RWPE2 (cell line): ENCODE results near the gene MESD.

Experiments used
- ATAC-seq: fragments of 200-7000 bp; cut with Tn5 transposase; 3 replicates; pipeline ENCODE4 v1.9.1; 2021; ENCODE audit warnings: low read depth
- DNase-seq: peaks from one replicate; pipeline ENCODE4 v3.0.0-alpha.2; 2020; ENCODE audit warnings: low spot score
- H3K27ac ChIP-seq: fragments of 450-650 bp; 2 replicates; pipeline ENCODE4 v1.5.1; 2017; ENCODE audit warnings: mild to moderate bottlenecking; ENCODE audit not compliant: poor library complexity, severe bottlenecking
- H3K27me3 ChIP-seq: fragments of 250-450 bp; sonication (Bioruptor Pico); 2 replicates; pipeline ENCODE4 v1.5.1; 2021; ENCODE audit warnings: mild to moderate bottlenecking, moderate library complexity; ENCODE audit not compliant: insufficient read depth, poor library complexity, severe bottlenecking
- H3K36me3 ChIP-seq: fragments of 250-450 bp; sonication (Bioruptor Pico); 2 replicates; pipeline ENCODE4 v1.5.1; 2020; ENCODE audit warnings: low read depth, mild to moderate bottlenecking, moderate library complexity
- H3K4me1 ChIP-seq: fragments of 250-450 bp; sonication (Bioruptor Pico); 2 replicates; pipeline ENCODE4 v1.5.1; 2021; ENCODE audit warnings: mild to moderate bottlenecking, moderate library complexity; ENCODE audit not compliant: insufficient read depth, poor library complexity, severe bottlenecking
- H3K4me3 ChIP-seq: fragments of 250-450 bp; sonication (Bioruptor Pico); 2 replicates; pipeline ENCODE4 v1.5.1; 2021; ENCODE audit warnings: mild to moderate bottlenecking, moderate library complexity; ENCODE audit not compliant: severe bottlenecking
- H3K9me3 ChIP-seq: fragments of 250-450 bp; sonication (Bioruptor Pico); 2 replicates; pipeline ENCODE4 v1.5.1; 2021; ENCODE audit warnings: mild to moderate bottlenecking, moderate library complexity; ENCODE audit not compliant: severe bottlenecking
- TF ChIP-seq, protein P1 (sequence below): fragments of 450-650 bp; IDR thresholded peaks from one replicate; pipeline ENCODE4 v1.5.1; 2017; ENCODE audit warnings: mild to moderate bottlenecking, moderate library complexity; ENCODE audit not compliant: poor library complexity, severe bottlenecking

Gene MESD

DNA sequence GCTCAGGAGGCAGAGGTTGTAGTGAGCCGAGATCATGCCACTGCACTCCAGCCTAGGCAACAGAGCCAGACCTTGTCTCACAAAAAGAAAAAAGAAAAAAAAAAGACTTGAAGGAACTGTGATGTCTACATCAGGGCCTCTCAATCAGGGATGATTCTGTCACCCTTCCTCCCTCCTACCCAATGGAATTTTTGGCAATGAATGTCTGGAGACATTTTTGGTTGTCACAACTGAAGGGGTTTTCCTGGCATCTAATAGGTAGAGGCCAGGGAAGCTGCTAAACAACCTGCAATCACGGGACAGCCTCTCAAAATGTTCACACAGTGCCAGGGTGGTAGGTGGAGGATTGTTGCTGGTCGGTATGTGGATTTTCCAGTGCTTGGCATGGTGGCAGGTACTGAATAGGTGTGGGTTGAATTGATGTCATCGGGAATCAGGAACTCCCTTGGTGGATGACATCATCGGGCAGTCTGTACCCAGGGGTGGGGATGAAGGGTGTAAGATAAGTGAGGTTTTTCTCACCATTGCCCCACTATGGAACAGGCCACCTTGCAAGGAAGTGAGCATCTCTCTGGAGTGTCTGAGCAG lies 71.3 kb downstream of the MESD start:
- DNase-seq (no peak), ATAC-seq (no peak)
- H3K4me1 ChIP-seq, result peaks cover 5% of the 10 kb centered on the region
- H3K4me3 ChIP-seq, result no peak overlapping the region
- H3K27ac ChIP-seq, result no peak overlapping the region
- no peaks in the 10 kb centered on the region for H3K27me3 ChIP-seq
- TF ChIP-seq, protein P1, sequence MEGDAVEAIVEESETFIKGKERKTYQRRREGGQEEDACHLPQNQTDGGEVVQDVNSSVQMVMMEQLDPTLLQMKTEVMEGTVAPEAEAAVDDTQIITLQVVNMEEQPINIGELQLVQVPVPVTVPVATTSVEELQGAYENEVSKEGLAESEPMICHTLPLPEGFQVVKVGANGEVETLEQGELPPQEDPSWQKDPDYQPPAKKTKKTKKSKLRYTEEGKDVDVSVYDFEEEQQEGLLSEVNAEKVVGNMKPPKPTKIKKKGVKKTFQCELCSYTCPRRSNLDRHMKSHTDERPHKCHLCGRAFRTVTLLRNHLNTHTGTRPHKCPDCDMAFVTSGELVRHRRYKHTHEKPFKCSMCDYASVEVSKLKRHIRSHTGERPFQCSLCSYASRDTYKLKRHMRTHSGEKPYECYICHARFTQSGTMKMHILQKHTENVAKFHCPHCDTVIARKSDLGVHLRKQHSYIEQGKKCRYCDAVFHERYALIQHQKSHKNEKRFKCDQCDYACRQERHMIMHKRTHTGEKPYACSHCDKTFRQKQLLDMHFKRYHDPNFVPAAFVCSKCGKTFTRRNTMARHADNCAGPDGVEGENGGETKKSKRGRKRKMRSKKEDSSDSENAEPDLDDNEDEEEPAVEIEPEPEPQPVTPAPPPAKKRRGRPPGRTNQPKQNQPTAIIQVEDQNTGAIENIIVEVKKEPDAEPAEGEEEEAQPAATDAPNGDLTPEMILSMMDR, result no peak
- no peaks in the 10 kb centered on the region for H3K9me3 ChIP-seq
- no peaks in the 10 kb centered on the region for H3K36me3 ChIP-seq

DNA sequence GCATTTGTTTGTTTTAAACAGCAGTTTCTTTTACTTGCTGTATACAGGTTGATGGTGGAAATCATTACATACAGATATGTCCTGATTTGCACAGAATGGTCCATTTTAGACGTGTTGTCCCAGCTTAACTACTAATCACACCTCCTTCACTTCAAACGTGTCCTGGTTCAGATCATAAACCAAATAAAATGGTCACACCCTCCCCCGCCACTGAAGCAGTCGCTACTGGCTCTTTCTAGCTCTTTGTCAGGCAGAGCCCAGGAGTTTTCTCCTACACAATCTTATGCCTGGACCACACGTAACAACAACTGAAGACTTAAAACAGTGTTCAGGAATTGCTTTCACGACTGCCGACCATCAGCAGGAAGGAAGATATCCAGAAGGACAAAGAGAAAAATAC lies 73.6 kb downstream of the MESD start:
- peaks cover 5% of the 10 kb centered on the region for H3K4me1 ChIP-seq
- no peak overlapping the region for H3K4me3 ChIP-seq
- no peak overlapping the region for H3K27ac ChIP-seq
- TF ChIP-seq, protein P1, result no peak
- H3K9me3 ChIP-seq, result no peaks in the 10 kb centered on the region
- DNase-seq (no peak), ATAC-seq (no peak)
- H3K36me3 ChIP-seq, result no peaks in the 10 kb centered on the region
- no peaks in the 10 kb centered on the region for H3K27me3 ChIP-seq

DNA sequence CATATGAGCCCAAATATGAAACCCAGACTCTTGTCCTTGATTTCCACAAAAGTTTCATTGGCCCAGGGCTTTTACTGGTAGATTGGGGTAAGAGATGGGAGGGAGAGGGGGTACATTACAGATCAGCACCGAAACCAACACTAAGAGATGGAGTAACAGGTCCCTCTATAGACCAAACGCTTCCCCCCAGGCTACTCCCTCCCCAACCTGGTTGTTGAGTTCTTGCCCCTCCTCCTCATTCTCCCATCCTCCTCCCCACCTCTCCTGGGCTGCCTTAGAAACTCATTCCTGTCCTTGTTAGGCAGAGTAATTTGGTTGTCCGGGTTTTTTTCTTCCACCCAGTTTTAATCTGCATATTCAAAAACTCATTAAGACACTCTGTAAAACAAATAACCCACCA lies 74.1 kb downstream of the MESD start:
- H3K27ac ChIP-seq, result no peak overlapping the region
- DNase-seq (no peak), ATAC-seq (no peak)
- H3K27me3 ChIP-seq, result no peaks in the 10 kb centered on the region
- TF ChIP-seq, protein P1, result no peak
- H3K36me3 ChIP-seq, result no peaks in the 10 kb centered on the region
- H3K4me1 ChIP-seq, result peaks cover 5% of the 10 kb centered on the region
- no peak overlapping the region for H3K4me3 ChIP-seq
- H3K9me3 ChIP-seq, result no peaks in the 10 kb centered on the region

DNA sequence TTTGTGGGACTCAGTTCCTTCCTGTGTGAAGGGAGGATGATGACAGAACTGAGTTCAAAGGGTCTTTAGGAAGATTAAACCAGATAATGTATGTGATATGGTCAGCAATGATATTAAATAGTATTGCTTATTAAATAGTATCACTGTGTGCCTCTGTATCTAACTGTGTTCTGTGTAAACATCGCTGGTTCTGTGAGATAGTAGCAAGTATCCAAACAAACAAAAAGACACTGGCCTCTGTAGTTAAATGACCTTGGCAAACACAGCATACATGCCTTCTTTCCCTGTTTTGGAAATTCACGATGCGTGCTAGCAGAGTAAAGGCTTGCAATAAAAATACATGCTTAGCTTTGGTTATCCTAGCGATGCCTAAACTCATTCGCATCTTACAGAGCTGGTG lies 76.1 kb downstream of the MESD start:
- DNase-seq (no peak), ATAC-seq (no peak)
- no peak overlapping the region for H3K4me3 ChIP-seq
- H3K36me3 ChIP-seq, result no peaks in the 10 kb centered on the region
- TF ChIP-seq, protein P1, result no peak
- H3K4me1 ChIP-seq, result peaks cover 5% of the 10 kb centered on the region
- no peak overlapping the region for H3K27ac ChIP-seq
- no peaks in the 10 kb centered on the region for H3K9me3 ChIP-seq
- H3K27me3 ChIP-seq, result no peaks in the 10 kb centered on the region

DNA sequence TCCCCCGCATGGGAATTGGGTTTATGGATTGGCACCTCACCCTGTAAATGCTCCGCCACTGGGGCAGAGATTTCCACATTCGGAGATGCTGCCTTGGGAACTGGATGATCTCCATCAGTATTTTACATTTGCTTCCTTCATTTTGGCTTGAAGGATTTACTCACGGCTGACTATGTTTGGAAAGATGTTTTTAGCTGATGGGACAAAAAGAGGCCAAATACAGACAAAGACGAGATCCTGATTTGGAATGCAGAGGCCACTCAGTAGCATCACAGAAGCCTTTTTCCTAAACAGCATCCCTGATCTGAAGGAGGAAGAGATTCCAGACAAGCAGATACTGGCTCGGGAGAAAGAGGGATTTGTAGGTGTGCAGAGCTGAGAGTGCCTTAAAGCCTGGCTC lies 76.9 kb downstream of the MESD start:
- H3K36me3 ChIP-seq, result no peaks in the 10 kb centered on the region
- DNase-seq (no peak), ATAC-seq (no peak)
- H3K9me3 ChIP-seq, result no peaks in the 10 kb centered on the region
- H3K27me3 ChIP-seq, result no peaks in the 10 kb centered on the region
- peaks cover 5% of the 10 kb centered on the region for H3K4me1 ChIP-seq
- no peak overlapping the region for H3K4me3 ChIP-seq
- TF ChIP-seq, protein P1, result no peak
- H3K27ac ChIP-seq, result no peak overlapping the region
